Heart left ventricle (tissue), 13 donors: ENCODE measurements around the gene FLT4.

Experiments used
- CTCF ChIP-seq, 12 donors: fragments of 200-600 bp; sonication (generic) in 4 of 12; IDR thresholded peaks; one replicate each; pipeline versions ENCODE4 v1.5.0 to v1.8.0; 2018 to 2022; ENCODE audit warnings: antibody characterized with exemption in 12 of 12, mild to moderate bottlenecking in 5 of 12
- POLR2A ChIP-seq, 2 donors: fragments of 450-650 bp; IDR thresholded peaks; one replicate each; pipeline ENCODE4 v1.6.1; 2017; ENCODE audit warnings: antibody characterized with exemption in 2 of 2, mild to moderate bottlenecking in 2 of 2, moderate library complexity in 2 of 2
- donor health status: ischemic (EF 13 %, LVEDD 7.1; RV severe dilation, severe dysfunction).
- donor health status: DM: no; HTN: yes; CAD: no.
- donor health status: DM: no; HTN: no; CAD: no.
- donor health status: ischemic (EF 25% LVEDD 6.9; RV normal size, moderate dysfunction).
- donor health status: ischemic (EF 25% LVEDD 5.7; RV mildly dilated, moderate dysfunction).
- donor health status: ischemic (EF 35%, LVEDD 5.7; RV mildly dilated, moderate dysfunction).
- donor health status: nonischemic (EF 11% LVEDD 7.7; RV severe dilation, severe dysfunction).
- donor health status: DM: yes; HTN: yes; CAD: no.
- donor health status: PGD.
- donor health status: ischemic (EF 29% LVEDD 5.4; RV normal size, mild dysfunction).
- donor health status: nonischemic (EF 23%, LVEDD 6.1; RV moderate dilation, normal function).

- TF ChIP-seq CTCF (IDR thresholded peaks at IDR 0.05) (no peak), POLR2A (IDR thresholded peaks at IDR 0.05) (no peak)
Observed at GRCh38 chr5:180619563-180619915, 29.9 kb downstream of the FLT4 start.
